Adrenal gland (tissue), 12 donors: ENCODE data around the gene DISP2. TPM values are rescaled to one million over a fixed set of nuclear protein-coding genes. Genes with fewer than 3 reads are reported as not detected.
A peak's percentile ranks its signal among the peaks of the same experiment; 100 is the strongest.

ENCODE experiments used
- DNase-seq, 7 donors: peaks; one replicate each; pipeline ENCODE4 v3.0.0-alpha.2; 2019 to 2020
- H3K27ac ChIP-seq, 5 donors: fragments of 200-600 bp; sonication (generic) in 4 of 5; 1 replicate in 3 of 5; 2 replicates in 2 of 5; pipeline versions ENCODE4 v1.5.1 to v1.8.0; 2016 to 2020; ENCODE audit warnings: mild to moderate bottlenecking in 1 of 5
- H3K27me3 ChIP-seq: fragments of 200-600 bp; 2 replicates; pipeline ENCODE4 v1.8.0; 2021
- H3K36me3 ChIP-seq, 2 donors: fragments of 200-600 bp; replicated peaks in 1 of 2; 1 replicate in 1 of 2; 2 replicates in 1 of 2; pipeline versions ENCODE4 v1.5.1 to v1.8.0; 2018 to 2022
- H3K4me1 ChIP-seq, 2 donors: fragments of 200-600 bp; replicated peaks in 1 of 2; 1 replicate in 1 of 2; 2 replicates in 1 of 2; pipeline versions ENCODE4 v1.5.1 to v1.8.0; 2018 to 2021
- H3K4me3 ChIP-seq, 4 donors: fragments of 200-600 bp; sonication (generic) in 3 of 4; one replicate each; pipeline ENCODE4 v1.5.1; 2016 to 2018
- H3K9me3 ChIP-seq, 3 donors: fragments of 200-600 bp; sonication (generic) in 1 of 3; replicated peaks in 1 of 3; 1 replicate in 2 of 3; 2 replicates in 1 of 3; pipeline versions ENCODE4 v1.5.1 to v1.8.0; 2016 to 2021
- CTCF ChIP-seq, 6 experiments: fragments of 450-650 bp in 4 of 6; fragments of 200-600 bp in 2 of 6; sonication (generic) in 1 of 6; IDR thresholded peaks; 1 replicate in 5 of 6; 2 replicates in 1 of 6; pipeline versions ENCODE4 v1.5.1 to v1.8.0; 2016 to 2021; ENCODE audit warnings: antibody characterized with exemption in 6 of 6, mild to moderate bottlenecking in 2 of 6, moderate library complexity in 1 of 6
- POLR2A ChIP-seq, 2 donors: fragments of 450-650 bp; IDR thresholded peaks; one replicate each; pipeline ENCODE4 v1.6.1; 2017; ENCODE audit warnings: antibody characterized with exemption in 2 of 2, mild to moderate bottlenecking in 2 of 2, moderate library complexity in 1 of 2
- WGBS, 4 donors: extraction: QIAGEN DNeasy Blood & Tissue Kit in 2 of 4; methylation state at CpG; one replicate each; pipeline versions ENCODE4 v1.1.5 to v1.1.7; 2013 to 2017; 5-methylcytosine and 5-hydroxymethylcytosine counted together
- intact Hi-C, 2 donors: fragments of 100-400 bp; cut with DNase I; formaldehyde crosslinking; loops; one replicate each; pipeline versions ENCODE4 v1.14.1 to v1.15.0; 2022 to 2023
- polyA plus RNA-seq, 3 donors: library from polyadenylated mRNA; stranded (reverse); fragments of 200-250 nt in 2 of 3; fragments of 350-450 nt in 1 of 3; fragmentation: Illumina TruSeq in 1 of 3; extraction: RNeasy Lipid Tissue Mini Kit (QIAGEN cat#74804) in 1 of 3; gene quantifications; one replicate each; pipeline ENCODE4 v1.2.3, GENCODE V29; 2013 to 2014
- total RNA-seq, 9 donors: library from RNA; depleted of rRNA in 4 of 9; stranded (reverse); fragments of >200 nt in 4 of 9; fragments of 120-200 nt in 1 of 9; fragmentation: NEBNext Ultra II Directional in 1 of 9; extraction: Animal tissue kit (Norgen Biotek cat#: 25700) in 1 of 9; gene quantifications; one replicate each; pipeline versions ENCODE4 v1.1.0 to v1.2.4, GENCODE V29; 2013 to 2023
- donor health status: healthy with polysubstance abuse.
- donor health status: Bipolar disorder and iron deficiency.
- donor health status: DM: yes; HTN: yes; CAD: no.
- donor health status: DM: no; HTN: no; CAD: no.
- donor health status: DM: no; HTN: no; CAD: no.
- donor health status: DM: yes; HTN: yes; CAD: no.

DISP2 gene
- total and polyA plus RNA-seq, 12 donors, result 0.36 to 19.4 (median 1.2) TPM; not detected in 1

- Histone ChIP-seq H3K36me3 (no peaks in the 10 kb centered on the region), H3K27me3 (no peaks in the 10 kb centered on the region), H3K4me1 (peaks cover 0 to 20% of the 10 kb centered on the region in 2 donors), H3K9me3 (no peaks in the 10 kb centered on the region), H3K4me3 (peak overlapping the region in 1 of 4 donors; percentile 87), H3K27ac (peak overlapping the region in 2 of 5 donors; percentile 64 to 84)
- TF ChIP-seq CTCF (IDR thresholded peaks at IDR 0.05) (no peak), POLR2A (IDR thresholded peaks at IDR 0.05) (no peak)
- intact Hi-C loops, result loop anchor here in 1 of 2 donors (5.0 kb wide), 1 partner anchor 100 kb away; no protein-coding TSS in a partner anchor
- DNase-seq, result peak in 2 of 7 donors; percentile 20 to 64
- 59 to 73% (median 66%) methylated on average over 25 to 26 of the region's 26 CpGs for WGBS, 4 donors
Measured at GRCh38 chr15:40322531-40323238, 35.3 kb upstream of the DISP2 start.

- H3K4me1 ChIP-seq, result peaks cover 0 to 23% of the 10 kb centered on the region in 2 donors
- 0 to 1% (median 0%) methylated on average over 1 to 102 of the region's 103 CpGs for WGBS, 4 donors
- no peaks in the 10 kb centered on the region for H3K9me3 ChIP-seq
- intact Hi-C loops, result loop anchor here in 1 of 2 donors (5.0 kb wide), 1 partner anchor 99 kb away; no protein-coding TSS in a partner anchor
- DNase-seq, result peak; percentile 79 to 94 (median 83)
- peak within 1 kb of the TSS in 3 of 4 donors; percentile 55 to 87 (median 64) for H3K4me3 ChIP-seq
- peak; percentile 21 to 71 (median 56) for TF ChIP-seq CTCF (IDR thresholded peaks at IDR 0.05)
- peak; percentile 43 to 76 for TF ChIP-seq POLR2A (IDR thresholded peaks at IDR 0.05)
- no peaks in the 10 kb centered on the region for H3K36me3 ChIP-seq
- H3K27me3 ChIP-seq, result no peaks in the 10 kb centered on the region
- peak within 1 kb of the TSS in 3 of 5 donors; percentile 52 to 84 (median 78) for H3K27ac ChIP-seq
Measured at GRCh38 chr15:40323239-40323952, 34.6 kb upstream of the DISP2 start, which contains the start of gene INAFM2. TSS of gene INAFM2 (plus strand) at chr15:40323692. CDS start at chr15:40324056, 364 bp downstream.

- DNase-seq, result peak in 1 of 7 donors; percentile 38
- H3K36me3 ChIP-seq, result no peaks in the 10 kb centered on the region
- no peaks in the 10 kb centered on the region for H3K27me3 ChIP-seq
- TF ChIP-seq CTCF (IDR thresholded peaks at IDR 0.05) (no peak), POLR2A (IDR thresholded peaks at IDR 0.05) (no peak)
- 2 to 6% (median 2%) methylated on average over 20 to 101 of the region's 101 CpGs for WGBS, 4 donors
- H3K27ac ChIP-seq, result peak overlapping the region in 3 of 5 donors; percentile 52 to 84 (median 78)
- H3K9me3 ChIP-seq, result no peaks in the 10 kb centered on the region
- H3K4me3 ChIP-seq, result peak overlapping the region in 3 of 4 donors; percentile 55 to 87 (median 64)
- intact Hi-C loops, result loop anchor here in 1 of 2 donors (5.0 kb wide), 1 partner anchor 98 kb away; no protein-coding TSS in a partner anchor
- peaks cover 0 to 26% of the 10 kb centered on the region in 2 donors for H3K4me1 ChIP-seq
Measured at GRCh38 chr15:40323953-40324937, 33.8 kb upstream of the DISP2 start.
